Endothelial cell of umbilical vein (primary cell): Measurements from ENCODE around the gene FCN1. TPM values are rescaled to one million over a fixed set of nuclear protein-coding genes. Genes with fewer than 3 reads are reported as not detected.

Experiments used
- BruUV-seq: library from RNA; stranded (reverse); fragments of 400-500 nt; replicated peaks from 2 replicates; lab custom pipeline; 2021; lab: Mats Ljungman, UMichigan
- CTCF ChIA-PET: fragments of 300-600, 350-600 bp; sonication (Branson Sonifier 250); formaldehyde crosslinking; loops from one replicate; lab custom pipeline; 2021; ENCODE audit warnings: antibody characterized with exemption, inconsistent platforms; lab: Charles Lee
- POLR2A ChIA-PET: fragments of 300-600, 350-600 bp; sonication (Branson Sonifier 250); formaldehyde crosslinking; loops from one replicate; lab custom pipeline; 2021; ENCODE audit warnings: antibody characterized with exemption, inconsistent platforms; lab: Charles Lee
- DNase-seq: peaks from one replicate; pipeline ENCODE4 v3.0.0-alpha.2; 2011; ENCODE audit warnings: low read depth, low spot score
- FAIRE-seq: peaks from 2 replicates; lab custom pipeline; 2011; peaks lifted over from hg19 to GRCh38; lab: Jason Lieb, UNC
- H2AFZ ChIP-seq: 2 replicates; pipeline ENCODE4 v1.6.0; 2012; ENCODE audit warnings: low read depth, low read length, control low read depth, inconsistent platforms
- H3K27ac ChIP-seq: 2 replicates; pipeline ENCODE4 v1.5.1; 2011; ENCODE audit warnings: low read depth, mild to moderate bottlenecking, control low read depth, low read length, moderate library complexity; ENCODE audit not compliant: insufficient read depth
- H3K27me3 ChIP-seq, 2 experiments: 2 replicates each; pipeline versions ENCODE4 v1.6.0 to v1.6.1; 2011; ENCODE audit warnings: low read length in 2 of 2, mixed read lengths in 1 of 2; ENCODE audit not compliant: control insufficient read depth in 2 of 2, insufficient read depth in 2 of 2
- H3K36me3 ChIP-seq, 2 experiments: 2 replicates in 1 of 2; 3 replicates in 1 of 2; pipeline ENCODE4 v1.5.1; 2011; ENCODE audit warnings: low read length in 2 of 2, mild to moderate bottlenecking in 1 of 2, moderate library complexity in 1 of 2; ENCODE audit not compliant: control insufficient read depth in 2 of 2, insufficient read depth in 2 of 2; ENCODE audit errors: extremely low read depth in 1 of 2
- H3K4me1 ChIP-seq: 3 replicates; pipeline ENCODE4 v1.5.1; 2011; ENCODE audit warnings: mild to moderate bottlenecking, low read length; ENCODE audit not compliant: control insufficient read depth, insufficient read depth; ENCODE audit errors: extremely low read depth
- H3K4me2 ChIP-seq: 2 replicates; pipeline ENCODE4 v1.6.1; 2011; ENCODE audit warnings: low read length, control low read depth, mixed read lengths; ENCODE audit not compliant: insufficient read depth
- H3K4me3 ChIP-seq, 3 experiments: fragments of 200-600 bp in 1 of 3; sonication (generic), shearing (Covaris generic) in 1 of 3; replicated peaks in 1 of 3; 2 replicates each; pipeline ENCODE4 v1.5.1; 2011 to 2016; ENCODE audit warnings: control low read depth in 3 of 3, low read length in 3 of 3, mild to moderate bottlenecking in 2 of 3, inconsistent platforms in 1 of 3, low read depth in 1 of 3, moderate library complexity in 1 of 3; ENCODE audit not compliant: insufficient read depth in 1 of 3
- H3K79me2 ChIP-seq: 2 replicates; pipeline ENCODE4 v1.6.0; 2012; ENCODE audit warnings: low read length, inconsistent platforms; ENCODE audit not compliant: control insufficient read depth, insufficient read depth
- H3K9ac ChIP-seq: replicated peaks from 2 replicates; pipeline ENCODE3; 2011; ENCODE audit warnings: low read length, control low read depth; ENCODE audit not compliant: insufficient read depth; ENCODE audit errors: extremely low read depth
- H3K9me1 ChIP-seq: replicated peaks from 3 replicates; pipeline ENCODE4 v1.6.0; 2011; ENCODE audit warnings: mild to moderate bottlenecking, low read length; ENCODE audit not compliant: control insufficient read depth, insufficient read depth; ENCODE audit errors: extremely low read depth
- H3K9me3 ChIP-seq: replicated peaks from 2 replicates; pipeline ENCODE4 v1.5.1; 2012; ENCODE audit warnings: low read length, inconsistent platforms; ENCODE audit not compliant: control insufficient read depth, insufficient read depth
- H4K20me1 ChIP-seq: replicated peaks from 2 replicates; pipeline ENCODE3; 2011; ENCODE audit warnings: mild to moderate bottlenecking, low read length; ENCODE audit not compliant: control insufficient read depth, insufficient read depth; ENCODE audit errors: extremely low read depth
- CTCF ChIP-seq, 2 donors: IDR thresholded peaks; 1 replicate in 1 of 2; 2 replicates in 1 of 2; pipeline ENCODE4 v1.5.1; 2011; ENCODE audit warnings: low read length in 2 of 2, mild to moderate bottlenecking in 2 of 2, moderate library complexity in 2 of 2, control low read depth in 1 of 2, inconsistent platforms in 1 of 2, low read depth in 1 of 2; ENCODE audit not compliant: insufficient read depth in 1 of 2; ENCODE audit errors: extremely low read depth in 1 of 2
- EZH2 ChIP-seq: IDR thresholded peaks from 2 replicates; pipeline ENCODE4 v1.6.1; 2012; ENCODE audit warnings: borderline replicate concordance, low read depth, mild to moderate bottlenecking, moderate library complexity, low read length, inconsistent platforms; ENCODE audit not compliant: severe bottlenecking
- FOS ChIP-seq: IDR thresholded peaks from 2 replicates; pipeline ENCODE4 v1.6.1; 2011; ENCODE audit warnings: mild to moderate bottlenecking, low read length, moderate library complexity, borderline replicate concordance; ENCODE audit not compliant: insufficient read depth
- GATA2 ChIP-seq: IDR thresholded peaks from 2 replicates; pipeline ENCODE4 v1.7.0; 2011; ENCODE audit warnings: low read depth, mild to moderate bottlenecking, moderate library complexity, mixed read lengths, low read length; ENCODE audit not compliant: insufficient read length, insufficient read depth
- JUN ChIP-seq: IDR thresholded peaks from 2 replicates; pipeline ENCODE4 v1.6.1; 2011; ENCODE audit warnings: borderline replicate concordance, low read depth; ENCODE audit not compliant: insufficient read length, insufficient read depth
- MAX ChIP-seq: IDR thresholded peaks from 2 replicates; pipeline ENCODE4 v1.6.1; 2011; ENCODE audit not compliant: insufficient read depth, insufficient read length
- MYC ChIP-seq: IDR thresholded peaks from one replicate; pipeline ENCODE4 v1.6.1; 2011; ENCODE audit warnings: mild to moderate bottlenecking, low read depth, low read length
- POLR2A ChIP-seq: IDR thresholded peaks from 2 replicates; pipeline ENCODE4 v1.6.1; 2012; ENCODE audit warnings: low read depth, mild to moderate bottlenecking, control low read depth, low read length
- POLR2AphosphoS5 ChIP-seq: IDR thresholded peaks from 2 replicates; pipeline ENCODE4 v1.6.1; 2012; ENCODE audit warnings: low read depth, mild to moderate bottlenecking, control low read depth, low read length, moderate library complexity; ENCODE audit not compliant: insufficient read depth
- dilution Hi-C: fragments of 300-500 bp; cut with MboI; formaldehyde crosslinking; loops from one replicate; pipeline ENCODE4 v1.15.0; 2019; ENCODE audit warnings: low sequenced_read_pairs; ENCODE audit not compliant: extremely low pct_ligation_motif_present
- intact Hi-C: fragments of 100-400 bp; cut with micrococcal nuclease; formaldehyde crosslinking; loops from one replicate; pipeline ENCODE4 v1.10.0; 2022
- polyA plus RNA-seq, 4 experiments: library from polyadenylated mRNA; depleted of rRNA in 3 of 4; stranded (reverse) in 3 of 4; unstranded in 1 of 4; fragments of >200 nt; gene quantifications; 2 replicates each; pipeline versions ENCODE4 v1.2.1 to v1.2.3, GENCODE V29; 2011 to 2012; ENCODE audit warnings: missing spikeins in 1 of 4
- total RNA-seq: library from RNA; stranded (reverse); gene quantifications from 2 replicates; pipeline ENCODE4 v1.2.3, GENCODE V29; 2021

FCN1 gene
- total and polyA plus RNA-seq, 2 donors (not counting 3 experiments of a cell fraction or from before 2014, with no cell fraction given) = not detected

GRCh38 chr9:134933076-134933659, 15.5 kb upstream of the FCN1 start:
- intact Hi-C loops = no loop called here
- no peaks in the 10 kb centered on the region for H4K20me1 ChIP-seq
- no peak for DNase-seq
- H3K27me3 ChIP-seq = no peaks in the 10 kb centered on the region
- no peaks in the 10 kb centered on the region for H3K9me1 ChIP-seq
- no TSS peak for BruUV-seq
- TF ChIP-seq MAX = no peak
- TF ChIP-seq POLR2AphosphoS5 = no peak
- no peak for TF ChIP-seq JUN
- no peak for TF ChIP-seq GATA2
- TF ChIP-seq FOS = no peak
- no peak for TF ChIP-seq MYC
- no peak for TF ChIP-seq EZH2
- TF ChIP-seq CTCF (IDR thresholded peaks at IDR 0.05; ENCODE audit: extremely low read depth in 1 of 2, insufficient read depth in 1 of 2, low read depth in 1 of 2, low read length in 2 of 2) = no peak
- no peak for TF ChIP-seq POLR2A
- no peak overlapping the region for H2AFZ ChIP-seq
- FAIRE-seq = no peak
- ChIA-PET POLR2A (no interaction called here), CTCF (no interaction called here)
- H3K9ac ChIP-seq = no peak overlapping the region
- no peaks in the 10 kb centered on the region for H3K36me3 ChIP-seq
- H3K4me3 ChIP-seq = no peak overlapping the region
- no peaks in the 10 kb centered on the region for H3K79me2 ChIP-seq
- H3K27ac ChIP-seq = no peak overlapping the region
- dilution Hi-C loops = no loop called here
- H3K4me2 ChIP-seq = no peak overlapping the region
- no peaks in the 10 kb centered on the region for H3K9me3 ChIP-seq
- no peaks in the 10 kb centered on the region for H3K4me1 ChIP-seq
